Tibial artery (tissue), 4 donors: ENCODE measurements around the gene ENPP4.

Experiments
- DNase-seq, 2 donors: peaks; one replicate each; pipeline ENCODE4 v3.0.0-alpha.2; 2019
- H3K27ac ChIP-seq, 2 donors: fragments of 200-600 bp; sonication (generic) in 1 of 2; 1 replicate in 1 of 2; 2 replicates in 1 of 2; pipeline ENCODE4 v1.5.1; 2018 to 2019; ENCODE audit warnings: mild to moderate bottlenecking in 1 of 2
- H3K27me3 ChIP-seq, 2 donors: fragments of 200-600 bp; sonication (generic) in 1 of 2; one replicate each; pipeline versions ENCODE4 v1.5.1 to v1.6.0; 2016 to 2019
- H3K36me3 ChIP-seq, 3 donors: fragments of 200-600 bp; sonication (generic) in 2 of 3; one replicate each; pipeline ENCODE4 v1.5.1; 2016 to 2019; ENCODE audit warnings: mild to moderate bottlenecking in 2 of 3
- H3K4me1 ChIP-seq, 4 donors: fragments of 200-600 bp; sonication (generic) in 2 of 4; 1 replicate in 3 of 4; 2 replicates in 1 of 4; pipeline ENCODE4 v1.5.1; 2016 to 2019
- H3K4me3 ChIP-seq, 2 donors: fragments of 200-600 bp; sonication (generic) in 1 of 2; 1 replicate in 1 of 2; 2 replicates in 1 of 2; pipeline ENCODE4 v1.5.1; 2018 to 2019; ENCODE audit warnings: mild to moderate bottlenecking in 2 of 2
- H3K9me3 ChIP-seq, 3 donors: fragments of 200-600 bp; sonication (generic) in 1 of 3; one replicate each; pipeline ENCODE4 v1.5.1; 2016 to 2019
- CTCF ChIP-seq, 2 experiments: fragments of 200-600 bp in 1 of 2; fragments of 450-650 bp in 1 of 2; IDR thresholded peaks; one replicate each; pipeline ENCODE4 v1.5.1; 2017 to 2019; ENCODE audit warnings: antibody characterized with exemption in 2 of 2, mild to moderate bottlenecking in 1 of 2, moderate library complexity in 1 of 2
- intact Hi-C: fragments of 100-400 bp; cut with DNase I; formaldehyde crosslinking; loops from one replicate; pipeline ENCODE4 v1.15.0; 2023; ENCODE audit warnings: low total_unique reads

ENPP4 gene

GRCh38 chr6:46103441-46104115, 26.2 kb upstream of the ENPP4 start:
- Histone ChIP-seq H3K27ac (peak overlapping the region; percentile 26 to 41), H3K4me3 (no peak overlapping the region), H3K4me1 (peaks cover 0 to 14% (median 3%) of the 10 kb centered on the region in 4 donors), H3K9me3 (peaks cover 0 to 12% (median 0%) of the 10 kb centered on the region in 3 donors), H3K27me3 (no peaks in the 10 kb centered on the region), H3K36me3 (no peaks in the 10 kb centered on the region)
- DNase-seq: no peak
- TF ChIP-seq CTCF (IDR thresholded peaks at IDR 0.05): peak; percentile 17 to 22
- intact Hi-C loops: no loop called here

- H3K27ac ChIP-seq: peak overlapping the region; percentile 26 to 41
- intact Hi-C loops: no loop called here
- DNase-seq: no peak
These were observed 25.6 kb upstream of the ENPP4 start for GRCh38 chr6:46104209-46104608.

GRCh38 chr6:46105568-46105967, 24.2 kb upstream of the ENPP4 start:
- intact Hi-C loops: no loop called here
- DNase-seq: no peak
- Histone ChIP-seq H3K36me3 (no peaks in the 10 kb centered on the region), H3K27ac (peak overlapping the region in 1 of 2 donors; percentile 41), H3K9me3 (peaks cover 0 to 12% (median 0%) of the 10 kb centered on the region in 3 donors), H3K4me1 (peaks cover 0 to 14% (median 3%) of the 10 kb centered on the region in 4 donors), H3K4me3 (no peak overlapping the region), H3K27me3 (no peaks in the 10 kb centered on the region)
- no peak for TF ChIP-seq CTCF (IDR thresholded peaks at IDR 0.05)

More at GRCh38 chr6:46104209-46104608, 25.6 kb upstream of the ENPP4 start:
- no peak overlapping the region for H3K4me3 ChIP-seq
- no peak for TF ChIP-seq CTCF (IDR thresholded peaks at IDR 0.05)
- peaks cover 0 to 12% (median 0%) of the 10 kb centered on the region in 3 donors for H3K9me3 ChIP-seq
- peaks cover 0 to 14% (median 3%) of the 10 kb centered on the region in 4 donors for H3K4me1 ChIP-seq
- no peaks in the 10 kb centered on the region for H3K36me3 ChIP-seq
- no peaks in the 10 kb centered on the region for H3K27me3 ChIP-seq

- no peak overlapping the region for H3K27ac ChIP-seq
- H3K36me3 ChIP-seq: no peaks in the 10 kb centered on the region
- H3K27me3 ChIP-seq: no peaks in the 10 kb centered on the region
- intact Hi-C loops: no loop called here
- no peak overlapping the region for H3K4me3 ChIP-seq
- no peak for TF ChIP-seq CTCF (IDR thresholded peaks at IDR 0.05)
- no peak for DNase-seq
- H3K9me3 ChIP-seq: no peaks in the 10 kb centered on the region
- no peaks in the 10 kb centered on the region for H3K4me1 ChIP-seq
These were observed 16.4 kb upstream of the ENPP4 start for GRCh38 chr6:46113370-46113769.

GRCh38 chr6:46115634-46116033, 14.2 kb upstream of the ENPP4 start:
- no peak overlapping the region for H3K27ac ChIP-seq
- no peaks in the 10 kb centered on the region for H3K4me1 ChIP-seq
- intact Hi-C loops: no loop called here
- no peaks in the 10 kb centered on the region for H3K27me3 ChIP-seq
- DNase-seq: no peak
- no peak for TF ChIP-seq CTCF (IDR thresholded peaks at IDR 0.05)
- H3K4me3 ChIP-seq: no peak overlapping the region
- no peaks in the 10 kb centered on the region for H3K9me3 ChIP-seq
- H3K36me3 ChIP-seq: no peaks in the 10 kb centered on the region
